Midbrain (tissue), 1 donor: Measurements from ENCODE around the gene KCNJ6.
"Not testable (repeated sequence)": the region's sequence is repeated elsewhere in the genome, so short reads cannot be mapped to it uniquely, and the experiment has no call there.

ENCODE experiments used
- DNase-seq: peaks from one replicate; lab custom pipeline; 2025; lab: John Stamatoyannopoulos, UW

KCNJ6 gene

GRCh38 chr21:37601027-37601426, 315.2 kb downstream of the KCNJ6 start:
- DNase-seq: no peak

DNA sequence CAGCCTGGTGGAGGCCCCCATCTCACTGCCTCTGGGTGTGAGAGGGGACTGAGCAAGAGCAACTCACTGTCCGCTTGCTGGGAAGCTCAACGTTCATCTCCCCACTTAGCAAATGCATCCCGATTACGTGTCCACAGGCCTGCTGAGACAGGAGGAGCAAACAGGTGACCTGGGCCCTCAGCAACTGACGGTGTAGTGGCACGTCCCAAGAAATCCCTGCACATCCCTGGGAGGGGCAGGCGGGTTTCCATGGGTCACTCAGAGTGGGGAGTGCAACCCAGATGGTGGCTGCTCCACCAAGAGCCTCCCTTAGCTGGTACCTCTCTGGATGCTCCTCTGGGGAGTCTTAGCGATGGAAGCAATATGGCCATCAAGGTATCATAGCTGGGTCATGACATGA, 320.3 kb downstream of the KCNJ6 start:
- no peak for DNase-seq

DNA sequence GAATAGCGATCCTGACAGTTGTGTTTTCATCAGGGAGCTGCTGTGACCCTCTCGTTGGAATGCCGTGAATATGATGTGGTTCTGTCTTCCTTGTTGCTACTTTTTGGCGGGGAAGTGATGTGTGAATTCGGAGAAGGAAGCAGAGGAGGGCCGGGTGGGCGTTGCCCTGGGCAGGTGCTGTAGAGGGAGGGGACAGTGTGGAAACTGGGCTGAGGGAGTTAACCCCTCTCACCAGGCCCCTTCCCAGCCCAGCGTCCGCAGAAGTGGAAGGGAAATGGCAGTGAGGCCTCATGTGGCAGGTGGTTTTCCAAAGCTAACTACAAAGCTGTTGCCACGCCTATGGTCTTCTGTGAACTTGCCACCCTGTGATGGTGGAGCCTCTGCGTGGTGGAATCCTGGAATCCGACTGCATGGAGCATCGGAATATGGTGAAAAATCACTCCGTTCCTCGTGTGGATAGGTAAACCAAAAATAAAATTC, 321.7 kb downstream of the KCNJ6 start:
- no peak for DNase-seq

- DNase-seq: no peak
These were observed 322.4 kb downstream of the KCNJ6 start for GRCh38 chr21:37593740-37594471.

DNA sequence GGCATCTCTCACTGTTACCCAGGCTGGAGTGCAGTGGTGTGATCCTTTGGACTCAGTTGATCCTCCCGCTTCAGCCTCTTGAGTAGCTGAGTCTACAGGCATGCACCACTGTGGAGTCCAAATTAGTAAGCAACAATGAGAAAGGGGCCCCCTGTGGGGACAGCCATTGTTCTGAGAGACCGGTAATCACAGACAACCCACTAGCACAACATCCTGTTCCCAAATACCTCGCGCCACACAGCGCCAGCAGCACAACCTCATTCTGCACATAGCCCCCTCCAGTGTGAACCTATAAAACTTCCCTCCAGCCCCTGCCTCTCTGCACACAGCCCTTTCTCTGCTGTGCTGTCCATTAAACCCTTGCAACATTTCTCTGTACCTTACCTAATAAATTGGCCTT, 323.2 kb downstream of the KCNJ6 start:
- no peak for DNase-seq

DNA sequence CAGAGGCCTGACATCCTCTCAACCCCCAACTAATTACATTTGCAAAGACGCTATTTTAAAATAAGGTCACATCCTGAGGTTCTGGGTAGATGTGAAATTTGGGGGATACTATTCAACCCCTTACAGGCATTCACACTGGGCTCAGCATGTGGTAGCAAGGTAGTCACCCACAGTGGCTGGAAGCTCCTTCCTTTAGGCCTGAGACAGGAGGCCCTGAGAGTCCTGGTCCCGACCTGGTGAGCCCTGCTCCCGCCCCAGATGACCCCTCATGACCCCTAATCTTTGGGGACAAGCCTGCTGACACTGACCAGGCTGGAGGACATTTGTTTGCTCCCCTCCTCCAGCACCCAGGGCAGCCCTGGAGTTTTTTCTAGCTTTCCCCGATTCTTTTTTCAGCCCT, 323.8 kb downstream of the KCNJ6 start:
- DNase-seq: no peak

DNA sequence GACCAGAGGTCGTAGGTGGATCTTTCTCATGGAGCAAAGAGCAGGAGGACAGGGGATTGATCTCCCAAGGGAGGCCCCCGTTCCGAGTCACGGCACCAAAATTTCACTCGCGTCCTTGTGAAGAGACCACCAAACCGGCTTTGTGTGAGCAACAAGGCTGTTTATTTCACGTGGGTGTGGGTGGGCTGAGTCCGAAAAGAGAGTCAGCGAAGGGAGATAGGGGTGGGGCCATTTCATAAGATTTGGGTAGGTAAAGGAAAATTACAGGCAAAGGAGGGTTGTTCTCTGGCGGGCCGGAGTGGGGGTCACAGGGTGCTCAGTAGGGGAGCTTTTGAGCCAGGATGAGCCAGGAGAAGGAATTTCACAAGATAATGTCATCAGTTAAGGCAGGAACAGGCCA, 324.3 kb downstream of the KCNJ6 start:
- not testable (repeated sequence) for DNase-seq

- DNase-seq: not testable (repeated sequence)
These were observed 325.4 kb downstream of the KCNJ6 start for GRCh38 chr21:37590836-37591235.

GRCh38 chr21:37588644-37589043, 327.6 kb downstream of the KCNJ6 start:
- not testable (repeated sequence) for DNase-seq

- no peak for DNase-seq
These were observed 328.6 kb downstream of the KCNJ6 start for GRCh38 chr21:37587635-37588177.

DNA sequence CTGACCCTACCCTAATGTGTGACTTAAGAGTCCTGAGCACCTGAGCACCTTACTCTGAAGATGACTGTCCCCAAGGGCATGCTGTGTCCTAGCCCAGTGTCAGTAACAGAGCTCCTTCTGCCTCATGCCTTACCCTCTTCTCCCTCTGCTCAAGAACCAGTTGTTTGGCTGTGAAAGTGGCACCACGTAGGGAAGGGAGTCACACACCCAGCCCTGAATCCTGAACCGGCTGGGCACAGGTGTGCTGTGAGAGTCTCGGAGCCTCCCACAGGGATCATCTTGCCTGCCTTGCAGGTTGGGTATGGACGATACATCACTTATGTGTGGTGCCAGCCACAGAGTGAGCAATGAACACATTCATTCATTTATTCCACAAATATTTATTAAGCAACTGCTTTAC, 329.1 kb downstream of the KCNJ6 start:
- DNase-seq: no peak

DNA sequence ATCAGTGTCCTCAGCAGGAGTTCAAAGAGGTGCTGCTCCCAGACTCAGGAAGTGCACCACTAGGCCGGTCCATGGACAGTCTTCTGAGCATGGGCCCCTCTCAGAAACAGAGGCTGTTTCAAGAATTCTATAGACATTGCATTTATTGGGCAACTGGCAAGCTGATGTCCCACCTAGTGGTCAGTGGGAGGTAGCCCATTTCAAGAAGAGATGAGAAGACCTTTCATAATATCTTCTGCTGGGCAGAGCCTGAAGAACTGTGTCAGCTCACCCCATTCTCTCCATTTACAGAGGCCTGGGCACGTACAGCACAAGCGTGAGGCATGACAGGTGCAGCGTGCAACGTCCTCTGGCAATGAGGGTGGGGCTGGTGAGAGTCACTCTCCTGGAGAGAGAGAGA, 333.7 kb downstream of the KCNJ6 start:
- DNase-seq: no peak

DNA sequence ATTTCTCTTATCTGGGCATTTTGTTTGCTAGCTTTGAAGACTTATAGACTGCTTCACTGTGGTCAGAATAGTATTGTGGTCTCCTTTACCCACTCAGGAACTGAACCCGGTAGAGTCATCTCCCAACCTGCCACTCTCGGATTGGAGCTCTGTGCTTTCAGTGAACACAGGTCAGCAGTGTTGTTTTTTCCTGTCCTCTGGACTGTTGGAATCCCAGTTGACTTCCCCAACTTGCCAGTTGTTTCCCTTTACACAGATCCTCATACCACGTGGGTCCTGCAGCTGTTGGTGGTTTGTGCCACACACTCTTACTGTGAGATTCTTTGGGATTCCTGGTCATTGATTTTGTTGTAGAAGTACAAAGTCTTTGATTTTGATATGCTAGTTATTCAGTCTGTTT, 335.6 kb downstream of the KCNJ6 start:
- DNase-seq: no peak

GRCh38 chr21:37579356-37579755, 336.9 kb downstream of the KCNJ6 start:
- DNase-seq: no peak

- no peak for DNase-seq
These were observed 337.7 kb downstream of the KCNJ6 start for GRCh38 chr21:37578471-37579126.

DNA sequence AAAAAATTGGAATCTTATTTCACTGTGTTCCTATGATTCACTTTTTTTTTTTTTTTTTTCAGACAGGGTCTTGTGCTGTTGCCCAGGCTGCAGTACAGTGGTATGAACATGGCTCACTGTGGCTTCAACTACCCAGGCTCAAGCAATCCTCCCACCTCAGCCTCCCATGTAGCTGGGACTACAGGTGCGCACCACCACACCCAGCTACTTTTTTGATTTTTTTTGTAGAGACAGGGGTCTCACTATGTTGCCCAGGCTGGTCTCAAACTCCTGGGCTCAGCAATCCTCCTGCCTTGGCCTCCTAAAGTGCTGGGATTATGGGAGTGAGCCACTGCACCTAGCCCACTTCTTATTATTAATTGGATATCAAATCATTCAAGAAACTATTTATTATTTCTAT, 339.3 kb downstream of the KCNJ6 start:
- DNase-seq: not testable (repeated sequence)

DNA sequence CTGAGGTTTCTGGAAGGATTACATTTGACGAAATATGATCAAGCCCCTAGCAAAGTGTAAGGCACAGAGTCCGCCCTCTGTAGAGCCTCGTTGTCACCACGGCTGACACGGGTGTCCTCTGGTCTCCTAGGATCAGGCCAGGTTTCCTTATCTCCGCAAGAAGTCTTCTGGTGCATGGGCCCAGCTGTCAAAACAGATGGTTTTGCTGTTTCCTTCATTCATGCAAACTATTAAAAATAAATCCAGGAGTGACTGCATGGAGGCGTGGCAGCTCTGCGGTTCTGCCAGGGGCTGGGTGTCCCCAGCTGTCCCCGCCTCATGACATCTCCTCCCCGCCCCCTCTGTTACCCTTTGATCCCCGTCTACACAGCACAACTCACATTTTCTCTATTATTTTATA, 340.7 kb downstream of the KCNJ6 start:
- no peak for DNase-seq

DNA sequence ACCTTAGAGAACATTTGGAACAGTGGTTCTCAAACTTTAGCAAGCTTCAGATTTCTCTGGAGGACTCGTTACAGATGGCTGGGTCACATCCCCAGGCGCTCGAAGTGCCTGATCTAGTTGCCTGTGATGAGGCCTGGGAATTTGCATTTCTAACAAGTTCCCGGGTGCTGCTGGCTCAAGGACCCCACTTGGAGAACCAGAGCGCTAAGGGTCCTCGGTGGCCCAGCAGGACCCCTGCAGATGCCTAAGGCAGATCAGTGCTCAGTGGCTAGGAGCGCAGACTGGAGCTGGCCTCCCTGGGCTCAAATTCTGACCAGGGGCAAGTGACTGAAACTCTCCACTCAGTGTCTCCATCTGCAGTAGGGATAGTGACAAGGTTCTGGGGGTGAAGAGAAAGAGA, 341.5 kb downstream of the KCNJ6 start:
- no peak for DNase-seq

GRCh38 chr21:37574316-37574715, 341.9 kb downstream of the KCNJ6 start:
- no peak for DNase-seq

GRCh38 chr21:37571442-37571841, 344.8 kb downstream of the KCNJ6 start:
- no peak for DNase-seq

GRCh38 chr21:37568916-37569315, 347.3 kb downstream of the KCNJ6 start:
- DNase-seq: no peak

DNA sequence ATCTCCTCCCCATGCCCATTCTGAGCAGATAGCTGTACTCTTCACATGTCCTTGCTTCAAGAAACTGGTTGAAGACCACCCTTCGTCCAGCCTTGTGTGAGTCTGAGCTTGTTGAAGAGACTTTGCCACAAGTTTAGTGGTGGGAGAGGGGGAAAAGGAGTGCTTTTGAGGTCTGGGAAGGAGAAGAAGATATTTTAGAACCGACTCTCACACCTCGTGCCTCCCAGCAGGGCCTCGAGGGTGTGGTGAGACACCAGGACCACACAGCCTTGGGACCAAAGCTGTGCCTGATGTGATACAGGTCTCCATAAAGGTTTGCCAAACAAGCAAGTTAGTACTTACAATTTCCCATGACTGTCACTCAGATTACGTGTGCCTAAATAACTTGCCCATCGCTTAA, 347.8 kb downstream of the KCNJ6 start:
- no peak for DNase-seq
